Liver (tissue), 9 donors: ENCODE data around the gene LRRC25. TPM values are rescaled to one million over a fixed set of nuclear protein-coding genes. Genes with fewer than 3 reads are reported as not detected.

ENCODE experiments used
- DNase-seq: peaks from one replicate; pipeline ENCODE4 v3.0.0-alpha.2; 2017; ENCODE audit warnings: low spot score
- H3K27ac ChIP-seq, 2 donors: one replicate each; pipeline ENCODE4 v1.7.0; 2013; ENCODE audit warnings: inconsistent platforms in 2 of 2, low read length in 2 of 2, control low read depth in 1 of 2, low read depth in 1 of 2, mild to moderate bottlenecking in 1 of 2
- H3K27me3 ChIP-seq, 4 donors: one replicate each; pipeline versions ENCODE4 v1.6.1 to v1.7.0; 2013; ENCODE audit warnings: low read length in 3 of 4, inconsistent platforms in 1 of 4, mild to moderate bottlenecking in 1 of 4, moderate library complexity in 1 of 4; ENCODE audit not compliant: control insufficient read depth in 4 of 4, insufficient read depth in 4 of 4
- H3K36me3 ChIP-seq, 4 donors: one replicate each; pipeline versions ENCODE4 v1.6.1 to v1.7.0; 2013; ENCODE audit warnings: low read length in 3 of 4, mild to moderate bottlenecking in 3 of 4, low read depth in 1 of 4, moderate library complexity in 1 of 4; ENCODE audit not compliant: control insufficient read depth in 4 of 4, insufficient read depth in 3 of 4
- H3K4me1 ChIP-seq, 4 donors: one replicate each; pipeline versions ENCODE4 v1.6.1 to v1.7.0; 2013; ENCODE audit warnings: low read length in 3 of 4, mild to moderate bottlenecking in 3 of 4, moderate library complexity in 1 of 4; ENCODE audit not compliant: control insufficient read depth in 4 of 4, insufficient read depth in 4 of 4
- H3K4me3 ChIP-seq, 3 donors: one replicate each; pipeline versions ENCODE4 v1.6.1 to v1.7.0; 2013; ENCODE audit warnings: low read length in 3 of 3, control low read depth in 1 of 3, low read depth in 1 of 3, mild to moderate bottlenecking in 1 of 3
- H3K9ac ChIP-seq, 2 donors: one replicate each; pipeline ENCODE4 v1.7.0; 2013; ENCODE audit warnings: low read length in 2 of 2, mild to moderate bottlenecking in 2 of 2, moderate library complexity in 2 of 2, control low read depth in 1 of 2, low read depth in 1 of 2
- H3K9me3 ChIP-seq, 4 donors: one replicate each; pipeline versions ENCODE4 v1.6.1 to v1.7.0; 2013; ENCODE audit warnings: low read length in 3 of 4; ENCODE audit not compliant: control insufficient read depth in 4 of 4
- ATF3 ChIP-seq: IDR thresholded peaks from 2 replicates; pipeline ENCODE4 v1.6.1; 2016; ENCODE audit warnings: antibody characterized with exemption
- CTCF ChIP-seq: fragments of 150-350 bp; IDR thresholded peaks from 2 replicates; pipeline ENCODE4 v1.5.1; 2017; ENCODE audit warnings: improper control_type of control experiment, low read depth, low read length; ENCODE audit not compliant: missing input control
- EGR1 ChIP-seq, 2 donors: IDR thresholded peaks; 2 replicates each; pipeline ENCODE4 v1.6.1; 2016 to 2018; ENCODE audit warnings: antibody characterized with exemption in 2 of 2, low read depth in 2 of 2
- FOXA1 ChIP-seq: IDR thresholded peaks from 2 replicates; pipeline ENCODE4 v1.6.1; 2016; ENCODE audit warnings: antibody characterized with exemption
- GABPA ChIP-seq, 2 donors: IDR thresholded peaks in 1 of 2; conservative IDR thresholded peaks in 1 of 2; 2 replicates each; pipeline ENCODE4 v1.6.1; 2016; ENCODE audit warnings: antibody characterized with exemption in 2 of 2, mild to moderate bottlenecking in 1 of 2, moderate library complexity in 1 of 2
- HNF4G ChIP-seq: IDR thresholded peaks from 2 replicates; pipeline ENCODE4 v1.6.1; 2016; ENCODE audit warnings: antibody characterized with exemption
- JUND ChIP-seq, 2 donors: IDR thresholded peaks; 2 replicates each; pipeline ENCODE4 v1.6.1; 2016; ENCODE audit warnings: antibody characterized with exemption in 2 of 2
- MAX ChIP-seq: IDR thresholded peaks from 2 replicates; pipeline ENCODE4 v1.6.1; 2016; ENCODE audit warnings: antibody characterized with exemption
- NR2F2 ChIP-seq: IDR thresholded peaks from 2 replicates; pipeline ENCODE4 v1.6.1; 2016; ENCODE audit warnings: antibody characterized with exemption
- RAD21 ChIP-seq, 2 donors: IDR thresholded peaks; 2 replicates each; pipeline ENCODE4 v1.6.1; 2016; ENCODE audit warnings: antibody characterized with exemption in 2 of 2, mild to moderate bottlenecking in 2 of 2
- REST ChIP-seq: IDR thresholded peaks from 2 replicates; pipeline ENCODE4 v1.6.1; 2016; ENCODE audit warnings: antibody characterized with exemption, mild to moderate bottlenecking
- RXRA ChIP-seq, 2 donors: IDR thresholded peaks; 2 replicates each; pipeline ENCODE4 v1.6.1; 2017 to 2018; ENCODE audit warnings: antibody characterized with exemption in 2 of 2, mild to moderate bottlenecking in 1 of 2
- SP1 ChIP-seq: IDR thresholded peaks from 2 replicates; pipeline ENCODE4 v1.6.1; 2018; ENCODE audit warnings: antibody characterized with exemption, mild to moderate bottlenecking
- TAF1 ChIP-seq: conservative IDR thresholded peaks from 2 replicates; pipeline ENCODE4 v1.6.1; 2016; ENCODE audit warnings: antibody characterized with exemption, mild to moderate bottlenecking
- YY1 ChIP-seq: IDR thresholded peaks from 2 replicates; pipeline ENCODE4 v1.6.1; 2016; ENCODE audit warnings: antibody characterized with exemption, mild to moderate bottlenecking
- ZBTB33 ChIP-seq: IDR thresholded peaks from 2 replicates; pipeline ENCODE4 v1.6.1; 2016; ENCODE audit warnings: antibody characterized with exemption
- WGBS: extraction: QIAGEN DNeasy Blood & Tissue Kit; methylation state at CpG from one replicate; pipeline ENCODE4 v1.1.7; 2013; 5-methylcytosine and 5-hydroxymethylcytosine counted together
- polyA plus RNA-seq, 2 donors: library from polyadenylated mRNA; stranded (reverse) in 1 of 2; unstranded in 1 of 2; fragments of 200-250 nt in 1 of 2; fragments of >200 nt in 1 of 2; fragmentation: Nextera tagmentation in 1 of 2; extraction: Ambion mirVana in 1 of 2; gene quantifications; one replicate each; pipeline versions ENCODE4 v1.2.1 to v1.2.3, GENCODE V29; 2013 to 2015
- total RNA-seq, 2 donors: library from RNA; depleted of rRNA; stranded (reverse); fragments of >200 nt; gene quantifications; one replicate each; pipeline ENCODE4 v1.2.3, GENCODE V29; 2014
- donor health status: healthy.
- donor health status: healthy.
- donor health status: healthy.
- donor health status: healthy.
- donor health status: healthy.

Gene LRRC25
- total and polyA plus RNA-seq, 4 donors, result 2.3 to 13.4 (median 6.9) TPM

- no peak for TF ChIP-seq ZBTB33
- no peak for TF ChIP-seq NR2F2
- TF ChIP-seq FOXA1, result no peak
- TF ChIP-seq RAD21 (IDR thresholded peaks at IDR 0.05), result no peak
- no peak for TF ChIP-seq MAX
- TF ChIP-seq EGR1 (IDR thresholded peaks at IDR 0.05; ENCODE audit: low read depth in 2 of 2), result no peak
Observed at GRCh38 chr19:18428787-18429674, 31.6 kb upstream of the LRRC25 start (continued).

- Histone ChIP-seq H3K4me3 (no peak overlapping the region), H3K36me3 (no peaks in the 10 kb centered on the region), H3K9ac (no peak overlapping the region), H3K4me1 (peaks cover 0 to 10% (median 4%) of the 10 kb centered on the region in 4 donors), H3K27ac (peak overlapping the region in 1 of 2 donors; percentile 50), H3K9me3 (no peaks in the 10 kb centered on the region), H3K27me3 (no peaks in the 10 kb centered on the region)
- 80% methylated on average over 17 of the region's 17 CpGs for WGBS
- no peak for DNase-seq
- TF ChIP-seq MAX (no peak), SP1 (no peak), ATF3 (no peak), CTCF (no peak), HNF4G (no peak), JUND (IDR thresholded peaks at IDR 0.05) (no peak), GABPA (IDR thresholded peaks at IDR 0.05 in 1 of 2, conservative IDR thresholded peaks at IDR 0.05 in 1 of 2) (no peak)
Observed at GRCh38 chr19:18428173-18428786, 30.9 kb upstream of the LRRC25 start.

- no peak for DNase-seq
- Histone ChIP-seq H3K9me3 (no peaks in the 10 kb centered on the region), H3K4me1 (peaks cover 0 to 5% (median 1%) of the 10 kb centered on the region in 4 donors), H3K27ac (no peak overlapping the region), H3K9ac (no peak overlapping the region), H3K36me3 (no peaks in the 10 kb centered on the region), H3K4me3 (no peak overlapping the region), H3K27me3 (no peaks in the 10 kb centered on the region)
- TF ChIP-seq TAF1 (no peak), RAD21 (IDR thresholded peaks at IDR 0.05) (no peak), FOXA1 (no peak), YY1 (no peak), RXRA (IDR thresholded peaks at IDR 0.05) (no peak), MAX (no peak), JUND (IDR thresholded peaks at IDR 0.05) (no peak), GABPA (IDR thresholded peaks at IDR 0.05 in 1 of 2, conservative IDR thresholded peaks at IDR 0.05 in 1 of 2) (no peak), CTCF (no peak), REST (no peak)
- 96% methylated on average over 12 of the region's 12 CpGs for WGBS
Observed at GRCh38 chr19:18427743-18428113, 30.3 kb upstream of the LRRC25 start.
